Tibial artery (tissue), 4 donors: ENCODE data around the gene NBL1.

Source experiments
- DNase-seq, 2 donors: peaks; one replicate each; pipeline ENCODE4 v3.0.0-alpha.2; 2019
- H3K27ac ChIP-seq, 2 donors: fragments of 200-600 bp; sonication (generic) in 1 of 2; 1 replicate in 1 of 2; 2 replicates in 1 of 2; pipeline ENCODE4 v1.5.1; 2018 to 2019; ENCODE audit warnings: mild to moderate bottlenecking in 1 of 2
- H3K27me3 ChIP-seq, 2 donors: fragments of 200-600 bp; sonication (generic) in 1 of 2; one replicate each; pipeline versions ENCODE4 v1.5.1 to v1.6.0; 2016 to 2019
- H3K36me3 ChIP-seq, 3 donors: fragments of 200-600 bp; sonication (generic) in 2 of 3; one replicate each; pipeline ENCODE4 v1.5.1; 2016 to 2019; ENCODE audit warnings: mild to moderate bottlenecking in 2 of 3
- H3K4me1 ChIP-seq, 4 donors: fragments of 200-600 bp; sonication (generic) in 2 of 4; 1 replicate in 3 of 4; 2 replicates in 1 of 4; pipeline ENCODE4 v1.5.1; 2016 to 2019
- H3K4me3 ChIP-seq, 2 donors: fragments of 200-600 bp; sonication (generic) in 1 of 2; 1 replicate in 1 of 2; 2 replicates in 1 of 2; pipeline ENCODE4 v1.5.1; 2018 to 2019; ENCODE audit warnings: mild to moderate bottlenecking in 2 of 2
- H3K9me3 ChIP-seq, 3 donors: fragments of 200-600 bp; sonication (generic) in 1 of 3; one replicate each; pipeline ENCODE4 v1.5.1; 2016 to 2019
- intact Hi-C: fragments of 100-400 bp; cut with DNase I; formaldehyde crosslinking; loops from one replicate; pipeline ENCODE4 v1.15.0; 2023; ENCODE audit warnings: low total_unique reads
- TF ChIP-seq, protein P1 (sequence below), 2 experiments: fragments of 200-600 bp in 1 of 2; fragments of 450-650 bp in 1 of 2; IDR thresholded peaks; one replicate each; pipeline ENCODE4 v1.5.1; 2017 to 2019; ENCODE audit warnings: antibody characterized with exemption in 2 of 2, mild to moderate bottlenecking in 1 of 2, moderate library complexity in 1 of 2

The NBL1 gene

GRCh38 chr1:19678931-19679453 is 34.9 kb downstream of the NBL1 start:
- intact Hi-C loops = no loop called here
- H3K36me3 ChIP-seq = peaks cover 8 to 43% (median 13%) of the 10 kb centered on the region in 3 donors
- no peaks in the 10 kb centered on the region for H3K27me3 ChIP-seq
- H3K4me1 ChIP-seq = no peaks in the 10 kb centered on the region
- DNase-seq = no peak
- no peak overlapping the region for H3K27ac ChIP-seq
- TF ChIP-seq, protein P1, sequence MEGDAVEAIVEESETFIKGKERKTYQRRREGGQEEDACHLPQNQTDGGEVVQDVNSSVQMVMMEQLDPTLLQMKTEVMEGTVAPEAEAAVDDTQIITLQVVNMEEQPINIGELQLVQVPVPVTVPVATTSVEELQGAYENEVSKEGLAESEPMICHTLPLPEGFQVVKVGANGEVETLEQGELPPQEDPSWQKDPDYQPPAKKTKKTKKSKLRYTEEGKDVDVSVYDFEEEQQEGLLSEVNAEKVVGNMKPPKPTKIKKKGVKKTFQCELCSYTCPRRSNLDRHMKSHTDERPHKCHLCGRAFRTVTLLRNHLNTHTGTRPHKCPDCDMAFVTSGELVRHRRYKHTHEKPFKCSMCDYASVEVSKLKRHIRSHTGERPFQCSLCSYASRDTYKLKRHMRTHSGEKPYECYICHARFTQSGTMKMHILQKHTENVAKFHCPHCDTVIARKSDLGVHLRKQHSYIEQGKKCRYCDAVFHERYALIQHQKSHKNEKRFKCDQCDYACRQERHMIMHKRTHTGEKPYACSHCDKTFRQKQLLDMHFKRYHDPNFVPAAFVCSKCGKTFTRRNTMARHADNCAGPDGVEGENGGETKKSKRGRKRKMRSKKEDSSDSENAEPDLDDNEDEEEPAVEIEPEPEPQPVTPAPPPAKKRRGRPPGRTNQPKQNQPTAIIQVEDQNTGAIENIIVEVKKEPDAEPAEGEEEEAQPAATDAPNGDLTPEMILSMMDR (IDR thresholded peaks at IDR 0.05) = no peak
- no peak overlapping the region for H3K4me3 ChIP-seq
- H3K9me3 ChIP-seq = no peaks in the 10 kb centered on the region

- H3K36me3 ChIP-seq = peaks cover 8 to 48% (median 19%) of the 10 kb centered on the region in 3 donors
- no peak overlapping the region for H3K27ac ChIP-seq
- H3K4me1 ChIP-seq = no peaks in the 10 kb centered on the region
- H3K9me3 ChIP-seq = no peaks in the 10 kb centered on the region
- DNase-seq = no peak
- no peaks in the 10 kb centered on the region for H3K27me3 ChIP-seq
- no peak overlapping the region for H3K4me3 ChIP-seq
- TF ChIP-seq, protein P1 (IDR thresholded peaks at IDR 0.05) = no peak
- intact Hi-C loops = no loop called here
Measured at GRCh38 chr1:19679691-19680090, 35.6 kb downstream of the NBL1 start.

- DNase-seq = no peak
- TF ChIP-seq, protein P1 (IDR thresholded peaks at IDR 0.05) = no peak
- no peaks in the 10 kb centered on the region for H3K4me1 ChIP-seq
- no peaks in the 10 kb centered on the region for H3K27me3 ChIP-seq
- intact Hi-C loops = no loop called here
- H3K27ac ChIP-seq = no peak overlapping the region
- peaks cover 8 to 55% (median 25%) of the 10 kb centered on the region in 3 donors for H3K36me3 ChIP-seq
- H3K9me3 ChIP-seq = no peaks in the 10 kb centered on the region
- no peak overlapping the region for H3K4me3 ChIP-seq
Measured at GRCh38 chr1:19680644-19681043, 36.5 kb downstream of the NBL1 start.

- TF ChIP-seq, protein P1 (IDR thresholded peaks at IDR 0.05) = no peak
- H3K27me3 ChIP-seq = no peaks in the 10 kb centered on the region
- H3K27ac ChIP-seq = no peak overlapping the region
- peaks cover 11 to 70% (median 34%) of the 10 kb centered on the region in 3 donors for H3K36me3 ChIP-seq
- no peaks in the 10 kb centered on the region for H3K9me3 ChIP-seq
- H3K4me3 ChIP-seq = no peak overlapping the region
- DNase-seq = no peak
- intact Hi-C loops = no loop called here
- no peaks in the 10 kb centered on the region for H3K4me1 ChIP-seq
Measured at GRCh38 chr1:19682257-19682656, 38.1 kb downstream of the NBL1 start.

- no peak overlapping the region for H3K27ac ChIP-seq
- intact Hi-C loops = no loop called here
- H3K4me3 ChIP-seq = no peak overlapping the region
- H3K27me3 ChIP-seq = no peaks in the 10 kb centered on the region
- no peaks in the 10 kb centered on the region for H3K9me3 ChIP-seq
- TF ChIP-seq, protein P1 (IDR thresholded peaks at IDR 0.05) = no peak
- peaks cover 17 to 76% (median 40%) of the 10 kb centered on the region in 3 donors for H3K36me3 ChIP-seq
- H3K4me1 ChIP-seq = no peaks in the 10 kb centered on the region
- DNase-seq = no peak
Measured at GRCh38 chr1:19682901-19683300, 38.8 kb downstream of the NBL1 start.

DNA sequence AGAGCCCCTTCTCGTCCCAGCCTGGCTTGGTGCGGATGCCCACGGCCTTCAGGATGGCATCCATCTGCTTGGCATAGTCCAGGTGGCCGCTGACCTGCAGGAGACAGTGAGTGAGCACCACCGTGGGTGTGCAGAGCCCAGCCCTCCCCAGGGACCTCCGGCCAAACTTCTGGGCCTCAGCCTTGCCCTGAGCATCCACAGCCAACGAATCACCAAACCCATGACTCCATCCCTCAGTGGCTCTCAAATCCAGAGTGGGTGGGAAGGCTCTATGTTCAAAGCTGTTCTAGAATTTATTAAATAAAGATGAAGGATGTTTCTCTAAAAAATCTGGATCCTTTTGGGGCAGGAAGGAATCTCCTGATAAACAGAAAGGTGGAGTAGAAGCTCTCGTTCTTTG is 39.2 kb downstream of the NBL1 start:
- TF ChIP-seq, protein P1 (IDR thresholded peaks at IDR 0.05) = no peak
- Histone ChIP-seq H3K27ac (no peak overlapping the region), H3K4me1 (no peaks in the 10 kb centered on the region)

More for the DNA sequence above, 39.2 kb downstream of the NBL1 start:
- H3K4me3 ChIP-seq = no peak overlapping the region
- intact Hi-C loops = no loop called here
- DNase-seq = no peak
- no peaks in the 10 kb centered on the region for H3K9me3 ChIP-seq
- H3K36me3 ChIP-seq = peaks cover 20 to 81% (median 45%) of the 10 kb centered on the region in 3 donors
- no peaks in the 10 kb centered on the region for H3K27me3 ChIP-seq
